ENCODE results near the gene CCT6A. TPM values are rescaled to one million over a fixed set of nuclear protein-coding genes. Genes with fewer than 3 reads are reported as not detected.
"Not testable (repeated sequence)": the region's sequence is repeated elsewhere in the genome, so short reads cannot be mapped to it uniquely, and the experiment has no call there.

The CCT6A gene
- total RNA-seq, 1 experiment from 2014 or later: 222 TPM

GRCh38 chr7:56007891-56008290, 43.7 kb upstream of the CCT6A start:
- no peak for DNase-seq (ENCODE audit: unreplicated experiment)
- BruUV-seq (replicated peaks): no TSS peak
- H3K27ac Mint-ChIP-seq (ENCODE audit: low read depth, unreplicated experiment): no peak overlapping the region
- TF ChIP-seq CTCF (IDR thresholded peaks at IDR 0.05; ENCODE audit: unreplicated experiment): no peak
- no peak overlapping the region for H3K4me3 Mint-ChIP-seq (ENCODE audit: unreplicated experiment)
- intact Hi-C loops (cut with micrococcal nuclease): no loop called here
- H3K9me3 Mint-ChIP-seq (ENCODE audit: unreplicated experiment): no peaks in the 10 kb centered on the region
- ChIA-PET CTCF (interaction anchor here (0.6 to 2.2 kb wide), 9 partner anchors 8 to 85 kb away, joined by 3 to 12 read pairs (median 6); partner anchors contain the start of genes PHKG1 and PSPH), POLR2A (interaction anchor here (0.6 to 8.0 kb wide), 8 partner anchors 23 to 126 kb away, joined by 3 to 78 read pairs (median 4); partner anchors contain the start of genes CCT6A, CHCHD2, NIPSNAP2 and PSPH)
- H3K4me1 Mint-ChIP-seq (ENCODE audit: insufficient read depth, unreplicated experiment): peaks cover 14% of the 10 kb centered on the region
- no peaks in the 10 kb centered on the region for H3K27me3 Mint-ChIP-seq (ENCODE audit: insufficient read depth, unreplicated experiment)
- H3K36me3 Mint-ChIP-seq (ENCODE audit: insufficient read depth, unreplicated experiment): peaks cover 31% of the 10 kb centered on the region

DNA sequence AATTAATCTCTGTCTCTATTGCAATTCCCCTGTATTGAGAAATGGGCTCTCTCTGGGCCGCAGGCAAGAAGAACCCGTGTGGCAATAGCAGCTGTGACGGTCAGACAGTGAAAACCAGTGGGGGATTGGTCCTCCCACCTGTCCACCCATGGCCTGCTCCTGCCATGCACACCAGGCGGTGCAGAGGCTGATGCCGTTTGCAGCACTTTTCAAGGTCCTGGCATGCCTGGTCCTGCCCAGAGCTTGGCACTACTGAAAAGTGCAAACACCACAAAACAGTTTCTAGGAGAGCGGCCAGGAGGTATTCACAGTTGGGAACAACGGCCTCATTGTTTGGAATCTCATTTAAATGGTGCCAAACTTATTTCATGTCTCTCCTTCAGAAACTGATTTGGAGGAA, 41.9 kb upstream of the CCT6A start:
- DNase-seq (ENCODE audit: unreplicated experiment): peak; percentile 95
- no TSS peak for BruUV-seq (replicated peaks)
- no peak for TF ChIP-seq CTCF (IDR thresholded peaks at IDR 0.05; ENCODE audit: unreplicated experiment)
- peaks cover 49% of the 10 kb centered on the region for H3K36me3 Mint-ChIP-seq (ENCODE audit: insufficient read depth, unreplicated experiment)
- peak overlapping the region; percentile 77 for H3K27ac Mint-ChIP-seq (ENCODE audit: low read depth, unreplicated experiment)
- no peaks in the 10 kb centered on the region for H3K27me3 Mint-ChIP-seq (ENCODE audit: insufficient read depth, unreplicated experiment)
- H3K9me3 Mint-ChIP-seq (ENCODE audit: unreplicated experiment): no peaks in the 10 kb centered on the region
- ChIA-PET POLR2A (interaction anchor here (0.7 to 8.0 kb wide), 20 partner anchors 8 to 97 kb away, joined by 3 to 78 read pairs (median 6); partner anchors contain the start of genes CCT6A, CHCHD2, NIPSNAP2 and PHKG1), CTCF (interaction anchor here (1.1 to 1.5 kb wide), 5 partner anchors 45 to 415 kb away, joined by 3 to 9 read pairs (median 4); partner anchors contain the start of gene NIPSNAP2)
- H3K4me3 Mint-ChIP-seq (ENCODE audit: unreplicated experiment): peak overlapping the region; percentile 44
- peaks cover 14% of the 10 kb centered on the region for H3K4me1 Mint-ChIP-seq (ENCODE audit: insufficient read depth, unreplicated experiment)
- intact Hi-C loops (cut with micrococcal nuclease): no loop called here

GRCh38 chr7:56017015-56017414, 34.5 kb upstream of the CCT6A start:
- CTCF ChIA-PET: interaction anchor here (0.6 to 1.8 kb wide), 3 partner anchors 34 to 376 kb away, joined by 4 to 5 read pairs (median 4); partner anchors contain the start of genes CCT6A and PSPH
- intact Hi-C loops (cut with micrococcal nuclease); H3K9me3 Mint-ChIP-seq (ENCODE audit: unreplicated experiment); H3K4me1 Mint-ChIP-seq (ENCODE audit: insufficient read depth, unreplicated experiment); BruUV-seq (replicated peaks); DNase-seq (ENCODE audit: unreplicated experiment); H3K4me3 Mint-ChIP-seq (ENCODE audit: unreplicated experiment); H3K27ac Mint-ChIP-seq (ENCODE audit: low read depth, unreplicated experiment); H3K27me3 Mint-ChIP-seq (ENCODE audit: insufficient read depth, unreplicated experiment): not testable (repeated sequence)
- POLR2A ChIA-PET: interaction anchor here (1.2 kb wide), 1 partner anchor 10 kb away, joined by 3 read pairs; no protein-coding TSS in a partner anchor
- H3K36me3 Mint-ChIP-seq (ENCODE audit: insufficient read depth, unreplicated experiment): peaks cover 94% of the 10 kb centered on the region

DNA sequence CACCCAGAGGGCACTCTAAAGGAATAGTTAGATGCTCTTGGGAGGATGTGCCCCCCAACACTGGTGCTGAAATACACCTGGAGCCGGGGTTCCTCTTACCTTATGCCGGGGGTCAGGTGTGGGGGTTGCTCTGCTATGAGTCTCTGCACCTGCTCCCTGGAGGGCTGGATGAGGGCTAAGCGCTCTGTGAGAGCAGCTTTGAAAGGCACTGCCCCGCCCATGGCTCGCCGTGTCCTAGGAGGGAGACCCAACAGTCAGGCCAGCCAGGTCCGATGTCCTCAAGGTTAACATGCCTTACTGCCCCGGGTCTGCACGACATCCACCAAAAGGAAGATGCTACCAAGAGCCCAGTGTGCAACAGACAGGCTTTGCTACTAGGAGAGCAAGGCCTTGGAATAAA, 32.1 kb upstream of the CCT6A start:
- H3K27me3 Mint-ChIP-seq (ENCODE audit: insufficient read depth, unreplicated experiment): no peaks in the 10 kb centered on the region
- ChIA-PET POLR2A (interaction anchor here (0.6 kb wide), 1 partner anchor 71 kb away, joined by 3 read pairs; no protein-coding TSS in a partner anchor), CTCF (interaction anchor here (1.4 kb wide), 1 partner anchor 13 kb away, joined by 3 read pairs; no protein-coding TSS in a partner anchor)
- no peak overlapping the region for H3K4me3 Mint-ChIP-seq (ENCODE audit: unreplicated experiment)
- no TSS peak for BruUV-seq (replicated peaks)
- H3K36me3 Mint-ChIP-seq (ENCODE audit: insufficient read depth, unreplicated experiment): peaks cover 81% of the 10 kb centered on the region
- no peak for DNase-seq (ENCODE audit: unreplicated experiment)
- no peaks in the 10 kb centered on the region for H3K9me3 Mint-ChIP-seq (ENCODE audit: unreplicated experiment)
- intact Hi-C loops (cut with micrococcal nuclease): no loop called here
- H3K27ac Mint-ChIP-seq (ENCODE audit: low read depth, unreplicated experiment): no peak overlapping the region
- TF ChIP-seq CTCF (IDR thresholded peaks at IDR 0.05; ENCODE audit: unreplicated experiment): no peak
- peaks cover 5% of the 10 kb centered on the region for H3K4me1 Mint-ChIP-seq (ENCODE audit: insufficient read depth, unreplicated experiment)
